Activated CD4-positive, alpha-beta memory T cell treated with anti-CD3 and anti-CD28 coated beads for 36 hours (primary cell): ENCODE data around the gene GALK1. TPM values are rescaled to one million over a fixed set of nuclear protein-coding genes. Genes with fewer than 3 reads are reported as not detected.
"Not testable (repeated sequence)": the region's sequence is repeated elsewhere in the genome, so short reads cannot be mapped to it uniquely, and the experiment has no call there.

Experiments
- CTCF ChIA-PET: fragments of 350-600 bp; sonication (Branson Sonifier 250); formaldehyde crosslinking; loops from one replicate; lab custom pipeline; 2021; ENCODE audit warnings: antibody characterized with exemption, inconsistent platforms; lab: Charles Lee
- POLR2A ChIA-PET: fragments of 350-600 bp; sonication (Branson Sonifier 250); formaldehyde crosslinking; loops from one replicate; lab custom pipeline; 2021; ENCODE audit warnings: antibody characterized with exemption; lab: Charles Lee
- DNase-seq: peaks from one replicate; pipeline ENCODE4 v3.0.0-alpha.2; 2020
- H3K27ac Mint-ChIP-seq: one replicate; pipeline ENCODE4 v1.8.0; 2021; ENCODE audit warnings: mixed read lengths
- H3K27me3 Mint-ChIP-seq: one replicate; pipeline ENCODE4 v1.8.0; 2021; ENCODE audit warnings: mixed read lengths
- H3K36me3 Mint-ChIP-seq: one replicate; pipeline ENCODE4 v1.8.0; 2021; ENCODE audit warnings: mixed read lengths
- H3K4me1 Mint-ChIP-seq: one replicate; pipeline ENCODE4 v1.8.0; 2021; ENCODE audit warnings: low read depth, mixed read lengths
- H3K4me3 Mint-ChIP-seq: one replicate; pipeline ENCODE4 v1.8.0; 2021; ENCODE audit warnings: mild to moderate bottlenecking, mixed read lengths
- H3K9me3 Mint-ChIP-seq: one replicate; pipeline ENCODE4 v1.8.0; 2021; ENCODE audit warnings: mixed read lengths
- intact Hi-C: fragments of 100-400 bp; cut with micrococcal nuclease; formaldehyde crosslinking; loops from one replicate; pipeline ENCODE4 v1.15.1; 2023
- total RNA-seq, 2 experiments: library from RNA; stranded (reverse); gene quantifications; one replicate each; pipeline ENCODE4 v1.2.3, GENCODE V29; 2021

Gene GALK1
- total RNA-seq, 2 experiments from 2014 or later, result 69.3 to 69.7 TPM

DNA sequence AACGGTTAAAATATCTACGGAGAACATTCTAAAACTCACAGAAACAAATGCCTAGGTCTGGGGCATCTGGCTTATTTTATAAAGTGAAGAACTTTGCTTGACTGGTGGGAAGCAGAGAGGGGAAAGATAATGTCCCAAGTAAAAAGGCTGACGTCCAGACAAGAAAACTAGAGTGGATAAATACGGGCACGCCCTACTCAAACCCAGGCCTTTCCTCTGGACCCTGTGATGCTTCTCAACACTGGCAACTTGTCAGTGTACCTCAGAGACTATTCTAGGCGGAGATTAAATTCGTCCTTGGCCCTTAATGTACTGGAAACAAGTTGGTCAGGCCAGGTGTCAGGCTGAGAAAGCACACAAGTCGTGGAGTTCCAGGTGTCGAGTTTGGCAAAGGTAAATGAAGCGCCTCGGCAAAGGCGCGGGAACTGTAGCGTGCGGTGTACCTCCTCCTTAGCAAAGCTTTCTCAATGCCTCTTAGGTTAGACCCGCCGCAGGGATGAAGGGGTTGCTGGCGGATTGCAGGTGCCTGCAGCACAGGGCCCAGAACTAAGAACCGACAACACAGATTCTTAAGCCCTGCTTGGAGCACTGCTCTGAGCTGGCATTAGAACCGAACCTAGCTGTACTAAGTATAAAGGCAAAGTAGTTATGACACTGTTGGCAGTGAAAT is 18.9 kb upstream of the GALK1 start:
- Mint-ChIP-seq H3K27ac (peak overlapping the region; percentile 98), H3K4me1 (peaks cover 35% of the 10 kb centered on the region), H3K9me3 (no peaks in the 10 kb centered on the region), H3K36me3 (peaks cover 6% of the 10 kb centered on the region), H3K27me3 (peaks cover 2% of the 10 kb centered on the region), H3K4me3 (peak overlapping the region; percentile 90)
- CTCF ChIA-PET, result interaction anchor here (0.6 to 2.7 kb wide), 21 partner anchors 7 to 328 kb away, joined by 3 to 15 read pairs (median 5); partner anchors contain the start of genes GALK1, TRIM47, TRIM65 and WBP2
- DNase-seq, result no peak
- intact Hi-C loops, result loop anchor here (1.0 to 10.0 kb wide), 8 partner anchors 49 to 942 kb away; partner anchors contain the start of genes GALR2, JMJD6, METTL23 and SRP68
- POLR2A ChIA-PET, result interaction anchor here (0.7 to 4.7 kb wide), 10 partner anchors 8 to 288 kb away, joined by 3 to 57 read pairs (median 4); partner anchors contain the start of genes GALK1 and WBP2

DNA sequence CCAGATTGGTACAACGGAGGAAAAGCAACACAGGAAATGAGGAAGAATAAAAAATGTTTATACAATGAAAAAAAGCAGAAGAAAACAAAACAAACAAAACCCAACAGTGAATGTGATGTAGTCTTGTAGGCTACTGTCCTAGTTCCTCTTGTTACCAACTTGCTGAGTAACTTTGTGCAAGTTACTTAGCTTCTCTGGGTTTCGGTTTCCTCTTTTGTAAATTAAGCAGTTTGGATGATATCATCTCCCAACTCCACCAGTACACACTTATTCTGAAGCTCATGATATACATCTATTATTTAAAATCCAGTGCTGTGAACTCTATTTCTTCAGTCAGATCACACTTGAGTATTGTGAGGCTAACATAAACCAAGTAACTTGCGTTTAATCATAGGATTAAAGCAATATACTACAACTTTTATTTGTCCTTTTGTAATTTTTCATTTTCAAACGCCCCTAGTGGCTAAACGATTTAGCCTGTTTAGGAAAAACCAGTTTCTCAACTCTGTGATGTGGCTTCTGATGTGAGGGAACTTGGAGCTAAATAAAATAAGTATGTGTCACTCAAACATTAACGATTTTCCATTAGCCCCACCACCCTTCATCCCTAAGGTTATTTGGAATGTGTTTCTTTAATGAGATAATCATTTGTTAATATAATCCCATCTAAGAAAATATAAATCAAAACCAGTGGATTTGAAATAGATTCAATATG is 18.2 kb upstream of the GALK1 start:
- peaks cover 13% of the 10 kb centered on the region for H3K36me3 Mint-ChIP-seq
- H3K9me3 Mint-ChIP-seq, result no peaks in the 10 kb centered on the region
- no peak for DNase-seq
- peak overlapping the region; percentile 98 for H3K27ac Mint-ChIP-seq
- ChIA-PET CTCF (interaction anchor here (0.6 to 2.7 kb wide), 26 partner anchors 8 to 327 kb away, joined by 3 to 15 read pairs (median 4); partner anchors contain the start of genes GALK1, TRIM47, TRIM65 and WBP2), POLR2A (interaction anchor here (0.6 to 1.8 kb wide), 10 partner anchors 8 to 749 kb away, joined by 3 to 8 read pairs (median 4); partner anchors contain the start of genes GALK1 and WBP2)
- H3K4me3 Mint-ChIP-seq, result peak overlapping the region; percentile 90
- H3K27me3 Mint-ChIP-seq, result peaks cover 4% of the 10 kb centered on the region
- peaks cover 38% of the 10 kb centered on the region for H3K4me1 Mint-ChIP-seq
- intact Hi-C loops, result loop anchor here (1.0 to 10.0 kb wide), 5 partner anchors 114 to 943 kb away; partner anchors contain the start of genes GALR2, JMJD6, METTL23 and SRP68

DNA sequence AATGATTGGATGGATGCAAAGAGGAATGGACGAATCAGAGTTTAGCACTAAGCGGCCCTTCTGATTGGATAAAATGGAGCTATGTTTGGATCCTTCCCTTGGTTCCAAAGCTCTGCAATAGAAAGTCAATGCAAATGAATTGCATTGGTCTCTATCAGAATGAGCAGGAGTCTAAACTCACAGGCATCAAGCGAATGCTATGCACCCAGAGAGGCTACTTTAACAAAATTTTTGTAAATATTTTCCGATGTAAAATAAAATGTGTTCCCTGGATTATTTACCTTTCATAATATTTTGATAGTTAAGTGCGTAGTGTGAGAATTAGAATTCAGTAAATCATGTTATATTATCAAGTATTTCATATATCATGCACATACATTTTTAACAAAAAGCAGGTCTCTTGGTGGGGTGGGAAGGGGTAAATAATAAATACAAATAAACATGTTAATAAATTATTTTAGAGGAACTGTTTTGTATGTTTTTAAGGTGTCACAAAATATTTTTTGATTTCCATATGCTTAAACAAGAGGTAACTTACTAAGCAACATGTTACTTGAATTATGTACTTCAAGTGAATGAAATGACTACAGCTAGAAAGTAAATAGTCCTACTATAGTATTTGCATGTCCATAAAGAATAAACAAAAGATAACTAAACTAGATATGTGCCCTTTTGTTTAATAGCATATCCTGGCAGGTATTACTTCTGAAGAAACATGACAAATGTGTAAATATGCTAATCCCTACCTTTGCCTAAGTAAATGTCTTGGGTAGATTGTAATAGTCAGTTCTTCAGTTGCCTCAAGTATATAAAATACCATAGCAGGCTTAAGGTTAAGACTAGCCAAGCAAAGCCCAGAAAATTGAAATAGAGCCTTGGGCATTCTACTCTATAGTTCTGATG is 15.2 kb upstream of the GALK1 start:
- Mint-ChIP-seq H3K4me3 (peak overlapping the region; percentile 87), H3K9me3 (no peaks in the 10 kb centered on the region), H3K27me3 (peaks cover 4% of the 10 kb centered on the region), H3K27ac (peak overlapping the region; percentile 97), H3K4me1 (peaks cover 43% of the 10 kb centered on the region), H3K36me3 (peaks cover 40% of the 10 kb centered on the region)
- intact Hi-C loops, result loop anchor here (1.0 to 10.0 kb wide), 8 partner anchors 15 to 485 kb away; partner anchors contain the start of genes ACOX1, GALK1, GALR2 and RECQL5
- CTCF ChIA-PET, result interaction anchor here (0.6 to 2.1 kb wide), 5 partner anchors 15 to 81 kb away, joined by 3 to 16 read pairs (median 5); partner anchors contain the start of genes GALK1 and UNC13D
- POLR2A ChIA-PET, result interaction anchor here (0.6 to 2.8 kb wide), 13 partner anchors 10 to 116 kb away, joined by 3 to 18 read pairs (median 4); partner anchors contain the start of genes GALK1, RECQL5, SAP30BP and TRIM65
- no peak for DNase-seq

DNA sequence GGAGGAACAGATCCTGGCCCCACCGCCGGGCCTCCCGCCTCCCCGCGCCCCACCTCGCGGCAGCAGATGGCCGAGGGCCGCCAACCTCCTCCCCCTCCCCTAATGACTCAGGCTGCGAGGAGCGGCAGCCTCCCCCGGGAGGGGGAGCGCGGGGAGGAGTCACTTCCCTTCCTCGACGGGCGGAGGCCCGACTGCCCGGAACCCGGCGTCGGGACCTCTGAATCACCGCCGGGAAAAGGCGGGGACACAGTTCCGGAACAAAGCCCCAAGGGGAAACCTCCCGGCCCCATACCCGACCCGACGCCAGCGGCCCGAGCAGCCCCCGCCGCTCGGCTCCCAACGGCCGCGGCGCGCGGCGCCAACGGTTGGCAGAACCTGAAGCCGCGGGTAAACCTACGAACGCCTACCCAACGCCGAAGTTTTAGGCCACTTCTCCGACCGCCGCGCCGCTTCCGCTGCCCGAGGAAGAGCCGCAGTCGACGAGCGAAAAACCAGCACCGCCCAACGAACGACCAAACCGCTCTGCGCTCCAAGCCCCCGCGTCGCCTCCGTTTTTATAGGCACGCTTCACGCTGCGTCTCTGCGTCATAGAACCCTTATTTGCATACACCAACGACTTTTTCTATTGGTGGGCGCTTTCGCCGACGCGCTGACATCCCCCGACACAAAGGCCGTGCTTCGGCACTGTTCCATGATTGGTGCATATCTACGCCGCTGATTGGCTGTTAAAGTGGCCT is 14.4 kb upstream of the GALK1 start:
- Mint-ChIP-seq H3K27me3 (peaks cover 4% of the 10 kb centered on the region), H3K4me1 (peaks cover 43% of the 10 kb centered on the region), H3K9me3 (no peaks in the 10 kb centered on the region), H3K4me3 (peak overlapping the region; percentile 87), H3K36me3 (peaks cover 41% of the 10 kb centered on the region), H3K27ac (peak overlapping the region; percentile 97)
- intact Hi-C loops, result loop anchor here (1.0 to 2.0 kb wide), 4 partner anchors 14 to 199 kb away; partner anchors contain the start of genes ACOX1, GALK1, RECQL5 and SAP30BP
- peak; percentile 97 for DNase-seq
- POLR2A ChIA-PET, result interaction anchor here (0.6 to 2.9 kb wide), 16 partner anchors 9 to 117 kb away, joined by 3 to 18 read pairs (median 4); partner anchors contain the start of genes GALK1, RECQL5, SAP30BP and TRIM65
- CTCF ChIA-PET, result interaction anchor here (0.6 to 4.2 kb wide), 7 partner anchors 15 to 82 kb away, joined by 3 to 35 read pairs (median 7); partner anchors contain the start of genes GALK1 and UNC13D

DNA sequence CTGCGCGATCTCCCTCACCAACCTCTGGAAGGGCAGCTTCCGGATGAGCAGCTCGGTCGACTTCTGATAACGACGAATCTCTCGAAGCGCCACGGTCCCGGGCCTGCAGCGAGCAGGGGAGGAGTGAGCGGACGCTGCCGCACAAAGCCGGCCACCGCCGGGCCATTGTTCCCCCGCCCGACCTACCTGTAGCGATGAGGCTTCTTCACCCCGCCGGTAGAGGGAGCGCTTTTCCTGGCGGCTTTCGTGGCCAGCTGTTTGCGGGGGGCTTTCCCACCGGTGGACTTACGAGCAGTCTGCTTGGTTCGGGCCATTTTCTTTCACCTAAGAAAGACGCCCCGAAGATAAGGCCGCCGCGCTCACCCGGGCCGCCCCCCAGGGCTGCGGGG is 13.9 kb upstream of the GALK1 start:
- H3K4me3 Mint-ChIP-seq, result peak overlapping the region; percentile 87
- peak overlapping the region; percentile 96 for H3K27ac Mint-ChIP-seq
- ChIA-PET CTCF (interaction anchor here (0.6 to 4.2 kb wide), 5 partner anchors 14 to 76 kb away, joined by 3 to 35 read pairs (median 8); partner anchors contain the start of genes GALK1, UNC13D and WBP2), POLR2A (interaction anchor here (0.8 to 5.2 kb wide), 6 partner anchors 7 to 77 kb away, joined by 3 to 57 read pairs (median 6); partner anchors contain the start of genes GALK1, UNC13D, UNK and WBP2)
- intact Hi-C loops, result loop anchor here (1.0 to 2.0 kb wide), 4 partner anchors 14 to 200 kb away; partner anchors contain the start of genes ACOX1, GALK1, RECQL5 and SAP30BP
- H3K9me3 Mint-ChIP-seq, result no peaks in the 10 kb centered on the region
- H3K27me3 Mint-ChIP-seq, result peaks cover 4% of the 10 kb centered on the region
- DNase-seq, result no peak
- H3K36me3 Mint-ChIP-seq, result peaks cover 42% of the 10 kb centered on the region
- H3K4me1 Mint-ChIP-seq, result peaks cover 41% of the 10 kb centered on the region

DNA sequence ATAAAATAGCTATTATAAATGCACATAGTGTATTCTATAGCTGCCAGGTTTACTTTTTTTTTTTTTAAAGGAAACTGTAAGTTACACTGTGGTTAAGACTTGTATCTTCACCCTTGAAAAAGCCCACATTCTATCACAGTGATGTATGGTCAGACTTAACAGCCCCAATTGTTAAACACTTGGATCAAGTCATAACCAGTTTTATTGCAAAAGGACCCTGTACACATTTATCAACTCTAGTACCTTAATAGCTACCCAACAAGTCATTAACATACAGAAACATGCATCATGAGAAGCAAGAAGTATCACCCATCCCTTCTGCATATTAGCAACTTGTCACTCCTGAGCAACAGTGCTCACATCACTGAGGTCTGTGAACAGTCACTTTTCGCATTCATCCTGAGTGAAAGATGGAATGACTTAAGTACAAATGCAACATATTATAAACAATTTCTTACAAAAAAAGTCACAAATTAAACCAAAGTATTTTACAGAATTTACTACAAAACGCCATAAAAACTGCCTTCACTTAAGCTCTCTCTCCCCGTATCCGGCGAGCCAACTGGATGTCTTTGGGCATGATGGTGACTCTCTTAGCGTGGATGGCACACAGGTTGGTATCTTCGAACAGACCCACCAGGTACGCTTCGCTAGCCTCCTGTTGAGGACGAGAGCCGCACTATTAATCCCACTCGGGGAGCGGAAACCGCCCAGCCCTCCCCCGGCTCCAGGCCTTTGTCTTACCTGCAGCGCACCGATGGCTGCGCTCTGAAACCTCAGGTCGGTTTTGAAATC is 13.3 kb upstream of the GALK1 start:
- H3K27me3 Mint-ChIP-seq, DNase-seq, H3K9me3 Mint-ChIP-seq: not testable (repeated sequence)
- H3K4me3 Mint-ChIP-seq, result peak overlapping the region; percentile 87
- ChIA-PET CTCF (interaction anchor here (0.6 to 4.2 kb wide), 7 partner anchors 13 to 77 kb away, joined by 3 to 35 read pairs (median 9); partner anchors contain the start of genes GALK1 and WBP2), POLR2A (interaction anchor here (0.8 to 5.2 kb wide), 10 partner anchors 8 to 77 kb away, joined by 3 to 57 read pairs (median 7); partner anchors contain the start of genes GALK1, UNC13D, UNK and WBP2)
- peaks cover 36% of the 10 kb centered on the region for H3K4me1 Mint-ChIP-seq
- intact Hi-C loops, result loop anchor here (2.0 kb wide), 1 partner anchor 201 kb away; the partner anchor contains the start of genes ACOX1 and TEN1
- H3K36me3 Mint-ChIP-seq, result peaks cover 42% of the 10 kb centered on the region
- H3K27ac Mint-ChIP-seq, result peak overlapping the region; percentile 96

DNA sequence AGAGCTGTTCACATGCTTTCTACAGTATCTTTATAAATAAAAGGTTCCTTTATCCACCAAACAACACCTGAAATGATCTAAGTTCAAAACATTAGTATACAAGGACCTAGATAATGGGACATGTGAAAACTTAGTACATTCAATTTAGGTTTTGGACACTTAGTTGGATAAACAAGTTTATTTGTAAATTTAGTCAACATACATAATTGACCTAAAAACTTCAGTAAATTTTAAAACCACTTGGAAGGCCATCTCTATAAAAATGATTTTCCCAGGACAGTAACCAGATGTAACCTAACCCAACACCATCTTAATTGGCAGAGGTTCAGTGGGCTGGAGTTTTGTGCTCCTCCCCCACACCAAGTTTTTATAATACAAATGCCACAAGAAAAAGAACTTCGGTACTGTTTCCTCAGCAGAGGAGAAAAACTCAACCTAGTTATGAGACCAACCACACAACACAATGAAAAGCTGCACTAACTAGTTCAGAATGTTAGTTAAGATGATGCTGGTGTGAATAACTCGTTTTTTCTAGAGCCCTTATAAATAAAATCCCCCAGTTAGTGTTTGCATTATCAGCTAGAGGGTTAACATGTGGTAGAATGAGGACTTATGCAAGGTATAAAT is 12.4 kb upstream of the GALK1 start:
- Mint-ChIP-seq H3K27ac (peak overlapping the region; percentile 96), H3K4me3 (peak overlapping the region; percentile 87), H3K36me3 (peaks cover 40% of the 10 kb centered on the region), H3K9me3 (no peaks in the 10 kb centered on the region), H3K4me1 (peaks cover 29% of the 10 kb centered on the region), H3K27me3 (peaks cover 4% of the 10 kb centered on the region)
- intact Hi-C loops, result no loop called here
- ChIA-PET POLR2A (interaction anchor here (0.8 to 5.4 kb wide), 13 partner anchors 9 to 100 kb away, joined by 3 to 69 read pairs (median 7); partner anchors contain the start of genes GALK1, UNK and WBP2), CTCF (interaction anchor here (1.5 to 4.2 kb wide), 6 partner anchors 8 to 52 kb away, joined by 4 to 35 read pairs (median 8); partner anchors contain the start of gene GALK1)
- no peak for DNase-seq

DNA sequence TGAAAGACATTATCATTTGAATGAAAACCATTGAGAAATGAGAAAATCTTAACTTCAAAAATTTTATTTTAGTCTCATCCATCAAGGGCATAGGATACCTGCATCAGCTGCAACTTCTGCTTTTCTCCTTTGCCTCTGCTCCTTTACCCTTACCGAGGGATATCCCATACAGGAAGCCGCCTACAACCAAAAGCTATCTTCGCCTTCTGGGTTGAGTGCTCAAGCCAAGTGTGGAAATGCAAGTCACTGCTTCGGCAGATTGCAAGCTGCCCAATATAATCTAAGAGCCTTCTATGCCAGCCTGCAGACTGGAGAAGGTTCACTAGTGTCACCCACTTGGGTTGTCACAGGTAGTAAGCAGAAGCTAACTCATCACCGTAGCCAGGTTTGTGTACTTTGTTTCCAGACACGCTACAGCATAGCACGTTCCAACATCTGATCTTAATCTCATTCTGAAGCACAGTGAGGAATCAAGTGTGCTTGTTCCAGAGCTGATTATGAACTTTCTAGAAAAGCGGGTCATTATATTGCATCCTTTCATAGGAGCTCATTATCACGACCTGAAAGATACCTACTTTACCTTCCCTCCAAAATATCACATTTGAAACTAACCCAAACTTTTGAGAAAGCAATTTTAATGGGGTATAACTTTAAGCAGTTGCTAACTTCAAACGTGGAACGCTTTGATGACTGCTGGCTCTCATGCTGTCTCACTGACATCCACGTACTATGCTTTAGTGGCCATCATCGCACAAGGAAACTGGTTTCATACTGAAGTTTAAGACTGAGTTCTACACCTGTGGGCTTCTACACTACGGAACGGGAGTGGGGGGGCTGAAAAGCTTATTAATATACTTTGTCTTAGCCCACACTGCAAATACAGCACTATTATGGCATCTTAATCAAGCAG is 11.6 kb upstream of the GALK1 start:
- peak; percentile 46 for DNase-seq
- Mint-ChIP-seq H3K4me3 (peak overlapping the region; percentile 87), H3K27me3 (peaks cover 4% of the 10 kb centered on the region), H3K36me3 (peaks cover 40% of the 10 kb centered on the region), H3K27ac (peak overlapping the region; percentile 96), H3K4me1 (peaks cover 28% of the 10 kb centered on the region), H3K9me3 (no peaks in the 10 kb centered on the region)
- ChIA-PET CTCF (interaction anchor here (0.6 to 4.2 kb wide), 9 partner anchors 9 to 250 kb away, joined by 3 to 35 read pairs (median 6); partner anchors contain the start of genes GALK1 and TRIM65), POLR2A (interaction anchor here (0.6 to 5.4 kb wide), 19 partner anchors 10 to 101 kb away, joined by 3 to 69 read pairs (median 4); partner anchors contain the start of genes GALK1, UNC13D, UNK and WBP2)
- intact Hi-C loops, result loop anchor here (1.0 kb wide), 1 partner anchor 10 kb away; no protein-coding TSS in a partner anchor
